ENCODE data around the gene AHNAK2. TPM values are rescaled to one million over a fixed set of nuclear protein-coding genes. Genes with fewer than 3 reads are reported as not detected.

Gene AHNAK2
- total RNA-seq, 1 donor = 0.10 TPM

DNA sequence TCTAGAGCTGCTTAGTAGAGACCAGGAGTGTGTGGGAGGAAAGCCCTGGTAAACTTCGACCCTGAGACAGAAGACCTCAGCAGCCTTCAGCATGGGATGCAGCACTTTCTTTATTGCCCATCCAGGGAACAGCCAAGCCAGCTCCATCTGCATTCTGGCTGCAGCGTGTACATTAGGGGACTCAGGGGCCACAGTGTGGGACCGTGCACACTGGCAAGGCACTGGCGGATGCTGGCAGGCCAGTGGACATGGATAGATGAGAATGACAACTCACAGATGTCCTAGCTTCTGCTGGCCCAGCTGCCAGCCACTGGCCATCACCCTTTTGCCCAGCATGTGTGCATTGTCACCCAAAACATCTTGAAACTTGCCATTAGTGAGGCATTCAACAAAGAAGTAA lies 41.0 kb downstream of the AHNAK2 start:
- Histone ChIP-seq H3K27me3 (ENCODE audit: insufficient read depth, low read length) (peaks cover 8% of the 10 kb centered on the region), H3K4me3 (ENCODE audit: low read length) (no peak overlapping the region), H3K9me3 (ENCODE audit: low read depth, low read length) (no peaks in the 10 kb centered on the region), H3K4me1 (ENCODE audit: insufficient read depth, low read length) (no peaks in the 10 kb centered on the region)

GRCh38 chr14:104936361-104937155 lies 41.6 kb downstream of the AHNAK2 start:
- Histone ChIP-seq H3K9me3 (ENCODE audit: low read depth, low read length) (no peaks in the 10 kb centered on the region), H3K4me1 (ENCODE audit: insufficient read depth, low read length) (no peaks in the 10 kb centered on the region), H3K27me3 (ENCODE audit: insufficient read depth, low read length) (peaks cover 8% of the 10 kb centered on the region)

DNA sequence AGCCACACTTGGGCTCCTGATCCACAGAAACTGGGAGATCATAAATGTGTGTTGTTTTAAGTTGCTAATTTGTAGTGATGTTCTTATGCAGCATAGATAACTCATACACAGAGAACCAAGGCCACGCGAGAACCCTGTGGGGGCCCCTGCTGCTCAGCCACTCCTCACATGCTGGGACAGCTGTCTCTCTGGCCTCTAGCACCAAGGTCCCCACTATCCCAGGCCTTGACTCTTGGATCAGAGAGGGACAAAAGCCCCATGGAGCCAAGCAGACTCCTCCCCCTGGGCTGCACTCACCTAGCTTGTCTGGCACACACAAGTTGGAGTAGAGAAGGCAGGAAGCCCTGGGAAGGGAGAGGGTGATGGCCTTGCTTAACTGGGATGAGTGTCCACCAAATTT lies 42.2 kb downstream of the AHNAK2 start:
- peaks cover 8% of the 10 kb centered on the region for H3K27me3 ChIP-seq (ENCODE audit: insufficient read depth, low read length)
- H3K4me3 ChIP-seq (ENCODE audit: low read length) = no peak overlapping the region
- no peaks in the 10 kb centered on the region for H3K4me1 ChIP-seq (ENCODE audit: insufficient read depth, low read length)
- H3K9me3 ChIP-seq (ENCODE audit: low read depth, low read length) = no peaks in the 10 kb centered on the region

More at GRCh38 chr14:104936361-104937155, 41.6 kb downstream of the AHNAK2 start:
- H3K4me3 ChIP-seq (ENCODE audit: low read length) = no peak overlapping the region

DNA sequence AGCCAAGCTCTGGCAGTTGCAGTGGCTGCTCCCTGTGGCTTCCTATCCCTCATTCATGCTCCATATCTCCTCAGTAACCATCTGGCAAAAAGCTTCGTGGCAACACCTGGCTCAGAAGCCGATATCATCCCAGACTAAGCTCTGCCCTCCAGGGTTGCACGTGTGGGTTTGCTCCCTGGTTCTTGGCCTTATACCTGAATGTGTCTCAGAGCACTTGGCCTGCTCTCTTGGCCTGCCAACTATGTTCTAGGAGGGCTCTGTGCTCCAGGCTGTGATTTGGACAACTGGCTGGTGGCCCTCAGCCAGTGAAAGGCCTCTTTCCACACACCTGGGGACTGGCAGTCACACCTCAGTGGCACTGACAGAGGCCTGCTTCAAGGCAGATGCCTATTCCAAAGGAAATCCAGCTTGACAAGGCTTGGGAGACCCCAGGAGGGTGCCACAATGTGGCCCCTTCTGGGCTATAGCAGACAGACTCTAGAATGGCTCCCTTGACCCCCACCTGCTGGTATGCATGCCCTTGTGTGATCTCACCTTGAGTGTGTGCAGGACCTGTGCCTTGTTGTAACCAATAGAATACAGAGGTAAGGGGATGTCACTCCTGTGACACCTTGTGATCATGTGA lies 43.0 kb downstream of the AHNAK2 start:
- Histone ChIP-seq H3K27me3 (ENCODE audit: insufficient read depth, low read length) (peaks cover 8% of the 10 kb centered on the region), H3K4me3 (ENCODE audit: low read length) (no peak overlapping the region), H3K9me3 (ENCODE audit: low read depth, low read length) (no peaks in the 10 kb centered on the region), H3K4me1 (ENCODE audit: insufficient read depth, low read length) (no peaks in the 10 kb centered on the region)

GRCh38 chr14:104933746-104934733 lies 44.1 kb downstream of the AHNAK2 start:
- H3K4me1 ChIP-seq (ENCODE audit: insufficient read depth, low read length) = no peaks in the 10 kb centered on the region

GRCh38 chr14:104932676-104933631 lies 45.2 kb downstream of the AHNAK2 start:
- H3K27me3 ChIP-seq (ENCODE audit: insufficient read depth, low read length) = peaks cover 8% of the 10 kb centered on the region
- H3K9me3 ChIP-seq (ENCODE audit: low read depth, low read length) = no peaks in the 10 kb centered on the region
- no peaks in the 10 kb centered on the region for H3K4me1 ChIP-seq (ENCODE audit: insufficient read depth, low read length)
- H3K4me3 ChIP-seq (ENCODE audit: low read length) = peak overlapping the region; percentile 18

More at GRCh38 chr14:104933746-104934733, 44.1 kb downstream of the AHNAK2 start:
- peaks cover 8% of the 10 kb centered on the region for H3K27me3 ChIP-seq (ENCODE audit: insufficient read depth, low read length)
- no peak overlapping the region for H3K4me3 ChIP-seq (ENCODE audit: low read length)
- H3K9me3 ChIP-seq (ENCODE audit: low read depth, low read length) = no peaks in the 10 kb centered on the region

- H3K27me3 ChIP-seq (ENCODE audit: insufficient read depth, low read length) = peaks cover 8% of the 10 kb centered on the region
- peaks cover 8% of the 10 kb centered on the region for H3K4me1 ChIP-seq (ENCODE audit: insufficient read depth, low read length)
- H3K4me3 ChIP-seq (ENCODE audit: low read length) = no peak overlapping the region
- no peaks in the 10 kb centered on the region for H3K9me3 ChIP-seq (ENCODE audit: low read depth, low read length)
Observed at GRCh38 chr14:104931771-104932675, 46.2 kb downstream of the AHNAK2 start.

- Histone ChIP-seq H3K4me3 (ENCODE audit: low read length) (no peak overlapping the region), H3K27me3 (ENCODE audit: insufficient read depth, low read length) (peaks cover 8% of the 10 kb centered on the region), H3K4me1 (ENCODE audit: insufficient read depth, low read length) (peaks cover 15% of the 10 kb centered on the region)
Observed at GRCh38 chr14:104931304-104931770, 46.8 kb downstream of the AHNAK2 start.

GRCh38 chr14:104930526-104931303 lies 47.5 kb downstream of the AHNAK2 start:
- Histone ChIP-seq H3K9me3 (ENCODE audit: low read depth, low read length) (no peaks in the 10 kb centered on the region), H3K4me1 (ENCODE audit: insufficient read depth, low read length) (peaks cover 21% of the 10 kb centered on the region), H3K4me3 (ENCODE audit: low read length) (no peak overlapping the region), H3K27me3 (ENCODE audit: insufficient read depth, low read length) (peaks cover 8% of the 10 kb centered on the region)

More at GRCh38 chr14:104931304-104931770, 46.8 kb downstream of the AHNAK2 start:
- no peaks in the 10 kb centered on the region for H3K9me3 ChIP-seq (ENCODE audit: low read depth, low read length)

- Histone ChIP-seq H3K4me3 (ENCODE audit: low read length) (no peak overlapping the region), H3K27me3 (ENCODE audit: insufficient read depth, low read length) (peaks cover 4% of the 10 kb centered on the region), H3K9me3 (ENCODE audit: low read depth, low read length) (no peaks in the 10 kb centered on the region), H3K4me1 (ENCODE audit: insufficient read depth, low read length) (peaks cover 32% of the 10 kb centered on the region)
Observed at GRCh38 chr14:104929268-104930230, 48.6 kb downstream of the AHNAK2 start.

DNA sequence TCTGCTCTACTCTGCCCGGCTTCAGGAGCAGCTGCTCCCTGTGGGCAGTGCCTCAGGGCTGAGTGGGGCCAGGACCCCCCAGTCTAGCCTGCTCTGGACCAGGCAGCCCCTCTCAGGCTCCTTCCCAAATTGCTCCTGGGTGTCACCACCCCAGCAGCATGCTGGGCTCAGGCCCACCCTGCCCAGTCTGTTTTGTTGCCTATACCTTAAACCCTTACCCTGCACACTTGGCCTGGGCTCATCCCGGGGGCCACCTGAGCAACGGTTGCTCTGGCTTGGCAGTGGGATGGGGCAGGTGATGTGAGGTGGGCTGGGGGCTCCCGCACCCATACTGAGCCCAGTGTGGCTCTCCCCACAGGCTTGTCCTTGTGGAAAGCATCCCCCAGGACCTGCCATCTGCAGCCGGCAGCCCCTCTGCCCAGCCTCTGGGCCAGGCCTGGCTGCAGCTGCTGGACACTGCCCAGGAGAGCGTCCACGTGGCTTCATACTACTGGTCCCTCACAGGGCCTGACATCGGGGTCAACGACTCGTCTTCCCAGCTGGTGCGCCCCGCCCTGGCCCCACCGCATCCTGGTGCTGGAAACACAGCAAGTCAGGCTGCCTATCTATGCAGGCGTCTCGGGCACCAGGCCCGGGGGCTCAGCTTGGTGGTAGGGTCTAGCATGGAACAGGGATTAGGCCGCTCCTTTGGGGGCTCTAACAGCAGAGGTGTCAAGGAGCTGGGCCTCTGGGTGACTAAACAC lies 49.6 kb downstream of the AHNAK2 start:
- H3K4me1 ChIP-seq (ENCODE audit: insufficient read depth, low read length) = peaks cover 42% of the 10 kb centered on the region
- H3K4me3 ChIP-seq (ENCODE audit: low read length) = no peak overlapping the region
- no peaks in the 10 kb centered on the region for H3K27me3 ChIP-seq (ENCODE audit: insufficient read depth, low read length)
- H3K9me3 ChIP-seq (ENCODE audit: low read depth, low read length) = no peaks in the 10 kb centered on the region

Data from mononuclear cell (primary cell).